GM18858 (cell line): ENCODE data around the gene SND1.
A peak's percentile ranks its signal among the peaks of the same experiment; 100 is the strongest.
"Not testable (repeated sequence)": the region's sequence is repeated elsewhere in the genome, so short reads cannot be mapped to it uniquely, and the experiment has no call there.

Source experiments
- ATAC-seq: cut with Tn5 transposase; IDR thresholded peaks from one replicate; pipeline ENCODE4 v1.9.1; 2021; ENCODE audit not compliant: unreplicated experiment

SND1 gene

DNA sequence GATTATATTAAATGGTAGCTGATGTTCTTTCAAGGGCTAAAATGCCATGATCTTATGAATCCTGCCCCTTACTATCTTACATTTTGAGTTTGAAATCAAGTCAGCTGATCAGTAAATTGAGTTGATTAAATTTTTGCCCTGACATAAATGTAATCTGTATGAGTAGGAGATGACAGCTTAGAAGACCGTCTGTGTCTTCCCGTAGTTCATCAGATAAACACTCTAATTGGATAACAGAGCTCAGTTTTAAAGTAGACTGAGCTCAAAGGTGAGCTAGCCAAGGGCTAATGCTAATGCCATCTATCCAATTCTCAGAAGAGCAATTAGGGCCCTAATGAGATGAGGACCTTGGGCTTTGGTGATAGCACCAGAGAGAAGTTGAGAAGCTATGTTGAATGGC is 296.3 kb downstream of the SND1 start:
- no peak for ATAC-seq

DNA sequence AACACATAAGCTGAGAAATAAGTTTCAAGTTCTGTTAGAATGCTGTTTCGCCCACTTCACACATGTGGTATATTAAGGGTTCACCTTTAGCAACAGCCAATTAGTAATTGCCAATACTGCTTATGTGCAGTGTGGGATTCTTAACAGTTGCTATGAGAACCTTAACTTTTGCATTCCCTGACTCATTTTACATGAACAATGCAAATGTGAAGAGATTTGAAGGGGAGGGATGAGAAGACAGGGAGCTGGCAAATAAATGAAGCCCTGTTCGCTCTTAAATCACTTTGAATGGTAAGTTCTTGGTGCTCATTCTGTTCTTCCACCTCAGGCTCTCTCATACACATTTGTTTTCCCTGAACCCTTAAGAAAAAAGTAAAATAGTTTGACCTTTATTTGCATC is 296.9 kb downstream of the SND1 start:
- no peak for ATAC-seq

DNA sequence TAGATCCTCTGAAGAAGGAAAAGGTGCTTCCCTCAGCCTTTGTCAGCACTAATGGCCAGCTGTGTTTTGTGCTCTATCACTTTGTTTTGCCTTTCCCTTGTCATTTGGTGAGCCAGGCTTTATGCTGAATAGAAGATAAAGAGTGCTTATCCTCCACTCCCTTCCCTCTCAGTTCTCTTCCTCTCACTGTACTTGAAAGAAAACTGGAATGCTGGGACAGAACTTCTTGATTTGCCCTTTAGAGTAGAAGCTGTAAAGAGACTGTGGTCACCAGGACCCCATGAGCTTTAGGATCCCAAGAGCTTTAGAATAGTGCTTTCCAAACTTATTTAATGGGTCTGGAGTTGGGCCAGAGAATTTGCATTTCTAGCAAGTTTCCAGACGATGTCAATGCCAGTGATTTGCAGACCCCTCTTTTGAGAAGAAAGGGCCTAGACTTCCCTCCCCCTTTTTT is 297.8 kb downstream of the SND1 start:
- no peak for ATAC-seq

DNA sequence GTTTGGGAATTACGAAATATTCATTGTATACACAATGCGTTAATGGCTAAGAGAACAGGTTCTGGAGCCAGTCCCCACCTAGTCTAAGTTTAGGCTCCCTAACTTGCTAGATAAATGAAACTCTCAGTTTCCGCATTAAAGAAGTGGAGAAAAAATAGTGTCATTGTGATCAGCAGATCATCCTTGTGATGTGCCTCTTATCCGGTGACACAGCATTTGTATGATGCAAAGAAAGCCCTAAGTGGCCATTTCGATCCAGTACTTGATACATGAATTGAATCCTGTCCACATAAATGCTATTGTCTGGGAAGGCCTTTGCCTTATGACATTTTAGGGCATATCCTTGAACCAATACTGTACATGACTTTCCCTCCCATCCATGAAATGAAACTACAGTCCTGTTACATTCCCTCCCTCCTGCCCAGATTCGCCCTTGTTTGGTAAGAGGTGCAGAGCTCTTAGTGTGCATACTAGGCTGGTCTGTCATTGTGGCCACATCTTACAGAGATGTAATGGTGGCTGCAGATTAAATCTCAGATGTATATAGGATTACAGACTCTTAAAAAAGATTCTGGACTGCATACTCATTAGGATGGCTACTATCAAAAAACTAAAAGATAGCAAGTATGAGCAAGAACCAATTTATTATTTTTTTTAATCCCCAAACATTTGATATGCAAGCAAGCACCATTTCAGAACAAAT is 298.4 kb downstream of the SND1 start:
- ATAC-seq = no peak

DNA sequence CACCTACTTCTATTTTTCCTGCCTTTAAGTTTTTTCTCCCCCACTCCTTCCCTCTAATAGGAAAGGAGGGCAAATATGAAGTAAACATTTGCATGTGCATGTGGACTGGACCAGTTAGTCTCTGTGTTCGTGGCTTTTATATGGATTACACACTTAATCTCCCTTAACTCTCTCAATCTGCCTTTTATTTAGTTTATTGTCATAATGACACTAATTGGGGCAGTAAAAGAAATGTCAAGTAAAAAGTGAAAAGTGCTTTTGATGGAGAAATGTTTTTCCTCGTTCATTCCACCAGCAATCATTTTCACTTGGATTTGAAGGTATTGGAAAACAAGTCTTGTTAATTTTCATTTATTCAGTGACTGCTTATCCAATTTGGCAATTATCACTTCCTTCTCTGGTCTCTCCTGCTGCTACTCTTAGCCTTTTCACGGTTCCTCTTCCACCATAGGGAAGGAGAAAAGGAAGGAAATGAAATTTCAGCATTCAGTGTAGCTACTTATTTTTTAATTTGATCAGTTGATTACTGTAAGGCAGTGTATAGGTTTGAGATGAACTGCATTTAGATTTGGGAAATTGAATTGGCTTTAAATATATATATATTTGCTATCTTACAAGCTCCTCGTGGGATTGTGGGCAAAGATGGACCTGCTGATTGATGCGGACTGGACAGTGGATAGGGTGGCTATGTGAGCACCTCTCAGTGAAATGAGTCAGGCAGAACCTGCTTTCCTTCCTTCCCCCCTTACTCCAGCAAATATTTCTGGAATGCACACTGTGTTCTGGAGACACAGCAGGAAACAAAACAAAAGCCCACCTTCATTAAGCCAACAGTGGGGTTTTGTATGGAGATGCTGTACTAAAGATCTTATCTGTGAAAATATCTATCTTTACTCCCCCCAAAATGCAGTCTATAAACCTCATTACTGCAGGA is 301.7 kb downstream of the SND1 start:
- ATAC-seq = no peak

DNA sequence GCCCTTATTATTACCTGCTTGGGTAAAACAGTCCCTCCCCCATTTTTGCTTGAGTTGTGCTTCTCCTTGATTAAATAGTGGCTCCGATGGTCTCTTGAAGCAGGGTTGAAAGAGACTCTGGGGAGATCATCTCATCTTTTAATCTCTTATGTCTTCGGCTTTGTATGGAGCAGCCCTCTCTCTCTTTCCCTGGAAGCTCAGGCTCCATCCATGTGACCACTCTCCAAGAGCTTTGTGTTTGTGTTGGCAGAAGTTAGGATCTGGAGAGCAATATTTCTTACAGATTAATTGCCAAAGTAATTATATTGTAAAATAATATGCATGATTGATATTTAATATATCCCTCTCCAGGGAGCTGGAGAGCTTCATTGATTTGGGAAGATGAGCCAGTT is 302.4 kb downstream of the SND1 start:
- ATAC-seq = no peak

DNA sequence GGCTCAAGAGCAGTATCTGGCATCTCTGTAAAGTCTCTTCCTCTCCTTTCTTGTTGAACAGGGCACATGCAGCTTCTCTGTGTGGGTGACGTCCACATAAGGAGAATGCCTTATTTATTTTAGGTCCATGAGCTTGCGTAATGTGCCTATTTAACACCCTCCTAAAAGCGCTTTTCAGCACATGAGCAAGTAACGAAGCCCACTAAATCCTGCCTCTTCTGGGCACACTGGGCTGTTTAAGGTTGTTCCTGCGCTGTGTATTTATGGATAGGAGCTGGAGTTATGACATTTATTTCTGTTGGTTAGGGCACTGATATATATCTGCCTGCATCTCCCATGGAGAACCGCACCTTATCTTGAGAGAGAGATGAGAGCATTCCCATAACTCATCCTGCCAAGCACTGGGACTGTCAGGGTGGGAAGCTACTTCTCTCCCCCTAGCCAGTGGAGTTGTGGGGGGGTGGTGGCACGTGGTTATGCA is 303.1 kb downstream of the SND1 start:
- no peak for ATAC-seq

DNA sequence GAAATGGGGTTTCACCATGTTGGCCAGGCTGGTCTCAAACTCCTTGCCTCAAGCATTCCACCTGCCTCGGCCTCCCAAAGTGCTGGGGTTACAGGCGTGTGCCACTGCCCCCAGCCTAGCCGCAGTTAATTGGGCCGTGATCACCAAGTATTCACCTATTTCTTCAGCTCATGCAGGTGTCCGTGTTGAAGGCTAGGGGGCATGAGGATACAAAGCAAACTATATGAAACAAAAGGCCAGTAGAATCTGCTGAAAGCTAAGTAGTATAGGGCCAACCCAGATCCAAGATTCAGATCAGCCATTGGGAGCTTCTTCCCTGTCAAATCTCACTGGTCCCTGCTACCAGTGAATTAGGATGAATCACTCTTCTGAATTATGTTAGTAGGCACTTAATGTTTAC is 305.9 kb downstream of the SND1 start:
- ATAC-seq = no peak

DNA sequence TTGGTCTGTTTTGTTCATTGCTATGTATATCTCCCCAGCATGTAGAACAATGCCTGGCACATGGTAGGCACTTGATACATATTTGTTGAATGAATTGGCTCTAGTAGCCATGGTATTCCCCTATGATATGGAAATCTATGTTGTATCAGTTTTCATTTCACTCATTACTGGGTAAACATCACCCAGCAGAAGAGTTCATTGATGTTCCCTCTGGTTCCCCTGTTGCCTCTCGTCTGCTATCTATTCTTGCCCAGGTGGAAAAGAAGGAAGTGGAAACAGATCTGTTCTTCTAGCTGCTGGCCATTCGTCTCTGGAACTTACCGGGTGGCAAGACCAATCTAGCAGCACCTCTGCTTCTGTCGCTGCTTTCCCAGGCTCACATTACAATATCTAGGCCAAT is 307.8 kb downstream of the SND1 start:
- peak; percentile 73 for ATAC-seq

DNA sequence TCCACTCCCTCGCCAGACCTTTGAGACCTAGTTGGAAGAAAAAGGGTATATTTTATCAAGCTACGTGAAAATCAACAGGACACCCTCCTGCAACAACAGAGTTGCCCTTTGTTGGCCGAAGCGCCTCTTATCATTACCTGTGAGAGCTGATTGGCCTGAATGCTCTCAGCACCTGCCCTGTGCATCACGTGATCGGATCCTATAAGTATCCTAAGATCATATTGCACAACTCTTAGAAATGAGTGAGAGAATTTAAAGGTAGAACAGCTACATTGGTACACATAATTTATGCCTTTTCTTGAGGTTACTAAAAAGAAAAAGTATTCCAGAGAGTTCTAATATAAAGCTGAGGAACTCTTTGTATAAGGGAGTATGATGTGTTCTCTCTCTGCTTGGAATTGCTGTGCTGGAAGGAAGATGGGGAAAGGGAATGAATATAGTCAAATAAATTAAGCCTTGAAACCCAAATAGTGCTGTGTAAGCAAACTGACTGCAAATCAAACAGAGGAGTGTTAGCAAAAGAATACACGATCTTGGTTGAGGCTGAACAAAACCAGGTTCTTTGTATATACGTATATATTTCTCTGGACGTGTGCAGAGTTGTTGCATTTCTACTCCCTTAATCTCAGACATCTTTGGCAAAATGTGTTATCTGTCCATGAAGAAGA is 309.9 kb downstream of the SND1 start:
- ATAC-seq = no peak

DNA sequence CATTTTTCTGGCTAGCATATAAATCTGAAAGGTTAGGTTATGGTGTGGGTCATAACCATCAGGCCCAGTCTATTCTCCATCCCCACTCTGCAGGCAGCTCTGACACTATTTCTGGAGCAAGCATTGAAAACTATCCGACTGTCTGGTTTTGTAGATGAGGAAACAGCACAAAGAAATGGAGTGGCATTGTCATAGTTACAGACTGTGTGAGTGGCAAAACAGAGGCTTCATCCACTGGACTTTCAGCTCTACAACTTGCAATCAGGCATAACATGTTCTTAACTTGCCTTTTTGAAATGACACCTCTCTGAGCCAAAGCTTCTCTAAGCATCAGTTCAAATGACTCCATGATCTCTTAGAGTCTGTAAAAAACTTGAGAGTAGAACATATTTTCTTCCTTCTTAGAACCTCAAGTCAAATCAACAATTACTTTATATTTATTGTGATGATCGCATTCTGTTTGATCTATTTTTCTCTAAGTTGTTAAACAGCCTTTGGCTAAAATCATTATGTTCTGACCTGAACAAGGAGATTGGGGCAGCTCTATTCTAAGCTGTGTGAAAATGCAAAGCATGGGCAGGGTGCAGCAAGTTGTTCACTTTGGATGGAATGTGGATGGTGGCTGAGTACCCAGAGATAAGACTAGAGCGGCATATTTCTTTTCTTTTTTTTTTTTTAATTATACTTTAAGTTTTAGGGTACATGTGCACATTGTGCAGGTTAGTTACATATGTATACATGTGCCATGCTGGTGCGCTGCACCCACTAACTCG is 310.8 kb downstream of the SND1 start:
- no peak for ATAC-seq

DNA sequence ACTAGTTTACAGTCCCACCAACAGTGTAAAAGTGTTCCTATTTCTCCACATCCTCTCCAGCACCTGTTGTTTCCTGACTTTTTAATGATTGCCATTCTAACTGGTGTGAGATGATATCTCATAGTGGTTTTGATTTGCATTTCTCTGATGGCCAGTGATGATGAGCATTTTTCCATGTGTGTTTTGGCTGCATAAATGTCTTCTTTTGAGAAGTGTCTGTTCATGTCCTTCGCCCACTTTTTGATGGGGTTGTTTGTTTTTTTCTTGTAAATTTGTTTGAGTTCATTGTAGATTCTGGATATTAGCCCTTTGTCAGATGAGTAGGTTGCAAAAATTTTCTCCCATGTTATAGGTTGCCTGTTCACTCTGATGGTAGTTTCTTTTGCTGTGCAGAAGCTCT is 311.9 kb downstream of the SND1 start:
- not testable (repeated sequence) for ATAC-seq

DNA sequence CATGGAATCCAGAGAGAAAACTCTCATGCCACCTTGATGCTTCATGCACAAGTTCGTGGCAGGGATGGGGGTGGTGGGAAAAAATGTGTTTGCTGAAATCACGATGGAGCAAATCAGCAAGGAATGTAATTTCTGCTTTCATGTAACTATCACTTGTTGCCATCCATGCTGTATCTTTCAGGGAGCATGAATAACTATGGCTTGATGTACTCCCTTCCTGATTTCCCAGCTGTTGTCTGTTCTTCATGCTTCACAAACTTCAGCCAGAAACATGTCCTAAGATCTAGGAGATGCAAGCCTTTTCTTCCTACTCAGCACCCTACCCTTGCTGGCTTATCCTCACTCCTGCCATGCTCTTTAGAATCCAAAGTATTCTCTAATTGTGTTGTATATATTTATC is 315.3 kb downstream of the SND1 start:
- no peak for ATAC-seq

DNA sequence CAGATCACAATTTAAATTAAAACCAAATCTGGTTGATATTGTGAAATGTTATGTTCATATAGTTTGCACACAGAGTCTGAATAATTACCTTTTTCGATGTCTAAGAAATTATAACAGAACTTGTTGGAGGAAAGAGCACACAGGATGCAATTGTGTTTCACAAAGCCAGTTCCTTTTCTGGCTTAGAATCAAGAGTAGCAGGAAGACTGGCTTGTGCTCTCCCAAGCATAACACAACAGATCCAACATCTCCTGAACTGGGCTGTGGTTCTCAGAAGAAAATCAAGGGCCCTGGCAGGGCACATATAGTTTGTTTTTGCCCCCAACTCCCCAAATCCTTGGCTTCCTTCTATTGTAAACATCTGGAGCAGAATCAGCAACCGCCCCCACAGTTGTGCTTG is 316.6 kb downstream of the SND1 start:
- no peak for ATAC-seq

DNA sequence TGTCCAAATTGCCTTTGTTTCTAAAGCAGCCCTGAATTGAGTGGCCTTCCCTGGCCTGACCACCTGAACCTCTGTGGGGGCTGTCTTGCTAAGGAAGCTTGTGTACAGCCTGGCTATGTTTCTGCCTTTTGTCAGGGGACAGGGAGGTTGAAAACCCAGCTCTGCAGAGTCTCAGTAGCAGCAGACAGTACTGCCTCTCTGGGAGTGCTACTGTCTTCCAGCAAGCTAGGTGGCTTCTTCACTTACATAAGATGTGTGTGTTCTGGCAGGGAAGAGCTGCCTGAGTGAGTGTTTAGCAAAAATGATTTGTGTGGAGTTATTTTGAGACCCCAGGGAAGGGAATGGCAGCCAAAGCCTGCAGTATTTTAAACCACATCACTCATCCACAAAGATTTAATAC is 321.8 kb downstream of the SND1 start:
- no peak for ATAC-seq

DNA sequence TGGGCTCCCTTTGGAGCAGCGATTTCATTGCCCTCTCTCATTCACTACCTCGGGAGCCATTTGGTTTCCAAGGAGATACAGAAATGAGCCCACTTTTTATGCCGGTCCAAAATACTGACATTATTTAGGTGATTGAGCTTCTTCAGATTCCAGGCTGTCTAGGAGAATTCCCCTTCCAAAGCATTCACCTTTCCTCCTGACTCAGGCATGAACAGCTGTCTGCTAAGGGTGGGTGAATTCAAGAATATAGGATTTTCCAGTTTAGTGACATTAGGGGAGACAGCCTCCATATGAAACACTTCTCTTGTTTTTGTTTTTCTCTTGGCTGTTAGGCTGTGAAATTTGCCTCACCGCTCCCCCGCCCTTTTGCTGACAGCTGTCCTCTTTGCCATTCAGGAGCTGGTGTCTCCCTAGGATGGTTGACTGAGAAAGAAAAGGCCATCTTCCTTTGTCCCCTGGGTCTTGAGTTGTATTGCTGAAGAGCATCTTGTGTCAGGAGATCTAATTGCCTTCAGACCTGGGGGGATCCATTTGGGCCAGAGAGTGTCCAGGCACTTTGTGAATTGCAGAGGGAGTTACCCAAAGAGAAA is 322.5 kb downstream of the SND1 start:
- no peak for ATAC-seq

DNA sequence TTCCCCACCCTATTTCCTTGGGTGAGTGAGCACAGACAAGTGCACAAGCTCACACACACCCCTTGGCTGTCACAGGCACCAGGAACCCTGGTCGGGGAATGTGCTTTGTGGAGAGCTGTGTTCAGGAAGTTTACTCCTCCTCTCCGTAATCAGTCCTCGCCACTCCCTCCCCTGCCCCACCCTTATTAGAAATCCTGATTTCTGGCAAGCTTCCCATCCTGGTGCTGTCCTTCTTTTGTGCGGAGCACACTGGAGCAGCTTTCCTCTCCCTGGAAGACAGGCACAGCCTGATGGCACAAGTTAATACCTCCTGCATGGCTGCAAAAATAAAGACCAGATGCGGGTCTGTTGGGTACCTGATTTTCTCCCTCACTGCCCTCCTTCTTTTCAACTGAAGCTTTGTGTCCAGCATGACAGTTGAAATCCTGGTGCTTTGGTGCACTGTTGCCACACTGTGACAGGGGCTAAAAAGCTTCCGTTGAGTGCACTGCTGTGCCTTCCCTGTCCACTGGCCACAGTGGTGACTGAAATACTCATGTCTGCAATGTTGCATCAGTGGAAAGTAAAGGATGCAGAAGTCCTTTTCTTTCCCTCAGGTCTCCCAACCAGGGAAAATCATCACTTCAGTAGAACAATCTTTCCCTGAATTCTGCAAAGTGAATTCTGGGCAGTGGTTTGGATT is 324.2 kb downstream of the SND1 start:
- no peak for ATAC-seq

DNA sequence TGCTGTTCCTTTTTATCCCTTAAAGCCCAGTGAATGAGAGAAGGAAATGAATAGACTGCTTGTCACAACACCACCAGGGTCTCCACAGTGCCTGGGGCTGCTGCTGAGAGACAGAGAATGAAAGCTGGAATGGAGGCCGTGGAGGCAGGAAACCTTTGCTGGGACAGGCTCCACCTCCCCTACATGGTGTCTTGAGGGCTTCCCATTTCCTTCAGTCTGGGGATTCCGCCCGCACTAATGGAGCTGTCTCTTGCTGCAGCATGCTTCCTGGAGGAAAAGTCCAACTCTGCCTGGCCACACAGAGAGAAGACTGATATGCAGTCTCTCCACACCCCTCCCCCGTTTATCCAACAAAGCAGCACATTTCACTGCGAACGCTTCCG is 324.7 kb downstream of the SND1 start:
- ATAC-seq = no peak

DNA sequence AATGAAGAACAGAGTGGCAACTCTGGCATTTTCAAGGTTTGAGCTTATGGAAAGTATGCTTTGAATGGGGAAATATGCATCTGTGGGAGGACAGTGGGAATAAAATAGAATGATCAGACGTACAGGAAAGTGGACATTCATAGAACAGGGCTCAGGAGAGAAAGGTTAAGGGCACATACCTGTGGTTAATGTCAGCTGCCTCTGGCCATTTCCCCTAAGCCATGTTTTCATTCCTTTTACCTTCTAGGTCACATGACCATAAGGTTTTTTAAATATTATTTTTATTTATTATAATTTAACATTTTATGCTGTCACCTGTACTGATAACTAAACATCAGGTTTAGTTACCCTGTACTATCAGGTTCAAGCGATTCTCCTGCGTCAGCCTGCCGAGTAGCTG is 326.4 kb downstream of the SND1 start:
- ATAC-seq = no peak

DNA sequence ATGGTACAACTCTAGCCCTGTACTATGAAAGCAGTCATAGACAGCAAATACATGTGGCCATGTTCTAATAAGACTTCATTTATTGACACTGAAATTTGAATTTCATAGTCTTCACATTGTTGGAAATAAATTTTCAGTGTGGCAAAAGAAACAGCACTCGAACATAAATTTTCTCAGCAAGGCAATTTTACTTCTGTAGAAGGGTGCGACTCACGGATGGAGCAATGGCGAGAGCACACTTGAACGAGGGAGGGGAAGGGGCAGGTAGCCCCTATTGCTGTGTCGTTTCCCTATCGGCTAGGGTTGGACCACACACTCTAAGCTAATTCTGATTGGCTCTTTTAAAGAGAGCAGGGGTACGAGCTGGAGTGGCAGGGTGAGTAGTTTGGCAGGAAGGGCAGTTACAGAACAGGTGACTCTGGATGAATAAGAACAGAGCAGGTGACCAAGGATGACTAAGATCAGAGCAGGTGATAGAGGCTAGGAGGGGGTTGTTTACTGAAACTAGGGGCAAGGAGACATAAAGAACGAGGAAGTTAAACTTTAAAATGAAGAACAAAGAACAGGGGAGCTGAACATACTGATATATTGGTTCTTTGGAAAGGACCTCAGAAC is 327.2 kb downstream of the SND1 start:
- no peak for ATAC-seq
